HFFc6 (cell line): ENCODE data around the gene ARSB. TPM values are rescaled to one million over a fixed set of nuclear protein-coding genes. Genes with fewer than 3 reads are reported as not detected.

ENCODE experiments used
- DNase-seq: peaks from one replicate; pipeline ENCODE4 v3.0.0-alpha.2; 2018
- H3K27ac Mint-ChIP-seq: 2 replicates; pipeline ENCODE4 v1.8.0; 2020; ENCODE audit warnings: mild to moderate bottlenecking, mixed read lengths
- H3K27me3 Mint-ChIP-seq: 2 replicates; pipeline ENCODE4 v1.8.0; 2021; ENCODE audit warnings: mild to moderate bottlenecking, moderate library complexity, mixed read lengths; ENCODE audit not compliant: insufficient read depth
- H3K36me3 Mint-ChIP-seq: 2 replicates; pipeline ENCODE4 v1.8.0; 2021; ENCODE audit warnings: low read depth, mixed read lengths
- H3K4me1 Mint-ChIP-seq: 2 replicates; pipeline ENCODE4 v1.8.0; 2020; ENCODE audit warnings: low read depth, mixed read lengths
- H3K4me3 Mint-ChIP-seq: 2 replicates; pipeline ENCODE4 v1.8.0; 2020; ENCODE audit warnings: mild to moderate bottlenecking, moderate library complexity, mixed read lengths
- H3K9me3 Mint-ChIP-seq: 2 replicates; pipeline ENCODE4 v1.8.0; 2020; ENCODE audit warnings: mild to moderate bottlenecking, mixed read lengths
- total RNA-seq, 6 experiments: library from RNA; stranded (reverse); fragmentation: NEBNext Ultra II Directional; extraction: Animal tissue kit (Norgen Biotek cat#: 25700); gene quantifications; 2 replicates in 1 of 6; 3 replicates in 5 of 6; pipeline ENCODE4 v1.2.3, GENCODE V29; 2021
- TF ChIP-seq, protein P1 (sequence below): fragments of 200-600 bp; sonication (generic); IDR thresholded peaks from 2 replicates; pipeline ENCODE4 v1.5.0; 2021; ENCODE audit warnings: antibody characterized with exemption, mild to moderate bottlenecking

The ARSB gene
- total RNA-seq, 6 experiments from 2014 or later = 24.4 to 32.7 (median 27.8) TPM

- Mint-ChIP-seq H3K36me3 (peaks cover 11% of the 10 kb centered on the region; the same call in 1 of the 2 replicates), H3K4me3 (no peak overlapping the region), H3K27ac (peak overlapping the region; percentile 49), H3K4me1 (peaks cover 38% of the 10 kb centered on the region), H3K27me3 (no peaks in the 10 kb centered on the region; the same call in 1 of the 2 replicates), H3K9me3 (no peaks in the 10 kb centered on the region)
- TF ChIP-seq, protein P1, sequence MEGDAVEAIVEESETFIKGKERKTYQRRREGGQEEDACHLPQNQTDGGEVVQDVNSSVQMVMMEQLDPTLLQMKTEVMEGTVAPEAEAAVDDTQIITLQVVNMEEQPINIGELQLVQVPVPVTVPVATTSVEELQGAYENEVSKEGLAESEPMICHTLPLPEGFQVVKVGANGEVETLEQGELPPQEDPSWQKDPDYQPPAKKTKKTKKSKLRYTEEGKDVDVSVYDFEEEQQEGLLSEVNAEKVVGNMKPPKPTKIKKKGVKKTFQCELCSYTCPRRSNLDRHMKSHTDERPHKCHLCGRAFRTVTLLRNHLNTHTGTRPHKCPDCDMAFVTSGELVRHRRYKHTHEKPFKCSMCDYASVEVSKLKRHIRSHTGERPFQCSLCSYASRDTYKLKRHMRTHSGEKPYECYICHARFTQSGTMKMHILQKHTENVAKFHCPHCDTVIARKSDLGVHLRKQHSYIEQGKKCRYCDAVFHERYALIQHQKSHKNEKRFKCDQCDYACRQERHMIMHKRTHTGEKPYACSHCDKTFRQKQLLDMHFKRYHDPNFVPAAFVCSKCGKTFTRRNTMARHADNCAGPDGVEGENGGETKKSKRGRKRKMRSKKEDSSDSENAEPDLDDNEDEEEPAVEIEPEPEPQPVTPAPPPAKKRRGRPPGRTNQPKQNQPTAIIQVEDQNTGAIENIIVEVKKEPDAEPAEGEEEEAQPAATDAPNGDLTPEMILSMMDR = no peak
- DNase-seq = no peak
Observed at GRCh38 chr5:78779262-78779661, 205.8 kb downstream of the ARSB start.

- Mint-ChIP-seq H3K27me3 (peaks cover under 1% of the 10 kb centered on the region), H3K27ac (no peak overlapping the region), H3K9me3 (no peaks in the 10 kb centered on the region), H3K4me3 (no peak overlapping the region), H3K36me3 (peaks cover 11% of the 10 kb centered on the region; the same call in 1 of the 2 replicates), H3K4me1 (peaks cover 30% of the 10 kb centered on the region)
- DNase-seq = peak; percentile 29
- TF ChIP-seq, protein P1 = no peak
Observed at GRCh38 chr5:78778538-78778937, 206.6 kb downstream of the ARSB start.

GRCh38 chr5:78777901-78778300, 207.2 kb downstream of the ARSB start:
- Mint-ChIP-seq H3K36me3 (peaks cover 11% of the 10 kb centered on the region; the same call in 1 of the 2 replicates), H3K27me3 (peaks cover 2% of the 10 kb centered on the region), H3K4me3 (no peak overlapping the region), H3K4me1 (peaks cover 25% of the 10 kb centered on the region), H3K27ac (no peak overlapping the region), H3K9me3 (no peaks in the 10 kb centered on the region)
- no peak for DNase-seq
- TF ChIP-seq, protein P1 = no peak

- Mint-ChIP-seq H3K36me3 (peaks cover 11% of the 10 kb centered on the region; the same call in 1 of the 2 replicates), H3K9me3 (no peaks in the 10 kb centered on the region), H3K27me3 (peaks cover 3% of the 10 kb centered on the region), H3K4me3 (no peak overlapping the region), H3K4me1 (peaks cover 25% of the 10 kb centered on the region), H3K27ac (no peak overlapping the region)
- TF ChIP-seq, protein P1 = no peak
- no peak for DNase-seq
Observed at GRCh38 chr5:78776637-78777036, 208.5 kb downstream of the ARSB start.

DNA sequence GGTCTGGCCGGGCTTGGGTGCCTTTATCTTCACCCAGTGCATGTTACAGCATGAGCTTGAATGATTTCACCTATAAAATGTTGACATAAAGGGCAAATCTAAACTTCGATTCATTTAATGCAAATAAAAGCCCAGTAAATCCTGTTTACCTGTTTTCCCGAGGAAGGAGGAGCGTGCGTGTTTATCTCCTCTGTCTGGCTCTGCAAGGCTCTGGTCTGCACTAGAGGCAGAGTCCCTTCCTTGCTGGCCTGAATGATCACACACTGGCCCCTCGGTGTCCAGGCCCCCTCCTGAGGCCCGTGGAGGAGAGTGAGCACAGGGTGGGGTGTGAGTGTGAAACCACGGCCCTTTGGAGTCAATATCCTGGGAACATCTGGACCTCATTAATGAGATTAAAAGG, 211.5 kb downstream of the ARSB start:
- Mint-ChIP-seq H3K36me3 (no peaks in the 10 kb centered on the region), H3K9me3 (no peaks in the 10 kb centered on the region), H3K27ac (no peak overlapping the region), H3K4me3 (no peak overlapping the region), H3K27me3 (peaks cover 3% of the 10 kb centered on the region), H3K4me1 (peaks cover 6% of the 10 kb centered on the region)
- TF ChIP-seq, protein P1 = no peak
- DNase-seq = no peak
